Ovary (tissue), 3 donors: ENCODE results near the gene IGFLR1.

Experiments used
- CTCF ChIP-seq, 3 donors: fragments of 450-650 bp in 2 of 3; fragments of 200-600 bp in 1 of 3; IDR thresholded peaks; one replicate each; pipeline versions ENCODE4 v1.5.1 to v1.8.0; 2016 to 2022; ENCODE audit warnings: antibody characterized with exemption in 3 of 3, mild to moderate bottlenecking in 1 of 3
- EP300 ChIP-seq: sonication (generic); formaldehyde crosslinking; IDR thresholded peaks from one replicate; pipeline ENCODE4 v1.6.1; 2017; ENCODE audit warnings: antibody characterized with exemption
- POLR2A ChIP-seq: fragments of 450-650 bp; IDR thresholded peaks from one replicate; pipeline ENCODE4 v1.6.1; 2017; ENCODE audit warnings: antibody characterized with exemption, mild to moderate bottlenecking, moderate library complexity
- donor health status: DM: no; HTN: no; CAD: no.

- no peak for TF ChIP-seq CTCF (IDR thresholded peaks at IDR 0.05)
- no peak for TF ChIP-seq EP300
- TF ChIP-seq POLR2A: no peak
Observed at GRCh38 chr19:35717665-35718344, 24.4 kb downstream of the IGFLR1 start, which contains the start of gene KMT2B.
